Stimulated activated CD8-positive, alpha-beta memory T cell treated with anti-CD3 and anti-CD28 coated beads, Interleukin-12 subunit alpha, Interleukin-12 subunit beta, amount 100 ng/mL, for 24 hours (primary cell): ENCODE results near the gene MEGF6.

ENCODE experiments used
- DNase-seq: peaks from one replicate; pipeline ENCODE4 v3.0.0-alpha.2; 2020; ENCODE audit errors: extremely low read depth

The MEGF6 gene

GRCh38 chr1:3644273-3644672 is 33.0 kb upstream of the MEGF6 start:
- no peak for DNase-seq

GRCh38 chr1:3642919-3643675 is 31.8 kb upstream of the MEGF6 start:
- DNase-seq, result no peak

GRCh38 chr1:3641816-3642215 is 30.5 kb upstream of the MEGF6 start:
- no peak for DNase-seq

GRCh38 chr1:3641046-3641760 is 29.9 kb upstream of the MEGF6 start:
- no peak for DNase-seq

GRCh38 chr1:3640121-3640837 is 29.0 kb upstream of the MEGF6 start:
- no peak for DNase-seq

DNA sequence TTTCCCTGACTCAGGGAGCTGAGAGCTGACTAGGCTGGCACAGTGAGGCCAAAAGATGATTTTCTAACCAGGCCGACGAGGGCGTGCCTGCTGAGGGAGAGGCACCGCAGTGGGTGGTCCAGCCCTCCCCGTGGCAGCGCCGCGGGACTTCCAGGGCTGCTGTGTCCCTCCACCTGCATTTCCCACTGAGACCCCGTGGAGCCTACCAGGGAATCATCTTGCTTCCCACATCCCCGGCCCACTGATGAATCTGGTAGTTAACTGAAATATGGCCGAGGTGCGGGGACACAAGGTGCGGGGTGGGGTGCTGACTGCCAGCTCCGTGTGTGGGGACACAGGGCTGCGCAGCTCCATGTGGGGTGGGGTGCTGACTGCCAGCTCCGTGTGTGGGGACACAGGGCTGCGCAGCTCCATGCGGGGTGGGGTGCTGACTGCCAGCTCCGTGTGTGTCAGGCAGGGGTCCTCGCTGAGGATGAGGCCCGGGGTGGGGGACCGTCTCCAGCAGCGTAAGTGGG is 28.1 kb upstream of the MEGF6 start:
- DNase-seq, result no peak

GRCh38 chr1:3638676-3639075 is 27.4 kb upstream of the MEGF6 start:
- DNase-seq, result no peak

- DNase-seq, result no peak
Observed at GRCh38 chr1:3638027-3638426, 26.7 kb upstream of the MEGF6 start.

- DNase-seq, result no peak
Observed at GRCh38 chr1:3636531-3636930, 25.2 kb upstream of the MEGF6 start.

GRCh38 chr1:3636080-3636479 is 24.8 kb upstream of the MEGF6 start:
- no peak for DNase-seq

GRCh38 chr1:3634059-3634800 is 22.9 kb upstream of the MEGF6 start:
- DNase-seq, result no peak

DNA sequence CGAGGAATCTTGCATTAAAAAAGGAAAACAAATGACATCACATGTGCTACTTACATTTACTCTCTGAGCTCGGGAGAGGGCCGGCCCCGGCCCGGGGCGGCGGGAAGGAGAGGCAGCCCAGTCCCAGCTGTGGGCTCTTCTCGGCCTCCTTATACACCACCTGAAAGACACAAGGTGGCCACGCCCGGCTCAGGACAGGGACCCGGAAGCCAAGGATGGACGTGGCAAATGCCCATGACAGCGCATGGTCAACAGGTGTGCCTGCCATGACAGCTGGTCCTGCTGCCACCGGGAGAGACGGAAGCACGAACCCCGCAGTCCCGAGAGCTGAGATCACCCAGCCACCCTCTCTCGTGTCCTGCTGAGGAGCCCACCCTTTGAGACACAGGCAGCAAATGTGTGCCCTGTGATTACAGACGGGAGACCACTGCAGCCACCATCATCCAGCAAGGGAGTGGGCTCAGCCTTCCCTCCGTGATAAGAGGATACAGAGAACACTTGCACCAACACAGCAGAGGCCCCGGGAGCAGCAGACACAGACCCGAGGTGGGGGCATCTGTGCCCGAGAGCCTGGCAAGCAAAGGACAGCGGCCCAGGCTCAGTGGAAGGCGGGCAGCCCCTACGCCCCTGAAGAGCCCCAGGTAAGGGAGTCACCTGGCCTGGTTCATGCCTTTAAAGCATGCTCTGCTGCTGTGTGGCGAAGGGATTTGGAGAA is 22.2 kb upstream of the MEGF6 start:
- no peak for DNase-seq

DNA sequence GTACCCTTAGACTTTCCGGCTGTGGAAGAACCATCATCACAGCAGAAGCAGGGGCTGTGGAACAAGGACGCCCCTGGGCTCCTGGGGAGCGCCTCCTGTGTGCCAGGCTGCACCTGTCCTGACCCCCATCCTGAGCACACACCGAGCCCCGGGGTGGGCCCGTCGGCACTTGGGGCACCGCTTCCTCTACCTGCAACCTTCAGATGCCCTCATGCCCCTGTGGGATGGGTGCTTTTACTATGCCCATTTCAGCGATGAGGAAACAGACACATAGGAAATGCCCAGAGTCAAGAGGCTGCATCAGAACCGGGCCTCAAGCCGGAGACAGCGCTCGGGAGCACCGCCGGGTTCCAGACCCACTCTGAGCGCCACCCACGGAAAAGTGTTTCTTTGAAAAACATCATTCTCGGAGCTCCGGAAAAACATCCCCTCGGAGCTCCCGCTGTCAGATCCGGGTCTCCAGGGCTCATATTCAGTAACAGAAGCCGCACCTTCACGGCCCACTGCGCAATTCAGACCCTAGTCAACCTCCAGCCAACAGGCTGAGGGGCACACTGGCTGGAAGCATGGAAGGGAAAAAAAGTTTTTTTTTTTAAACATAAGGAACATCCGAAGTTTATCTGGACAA is 21.5 kb upstream of the MEGF6 start:
- DNase-seq, result no peak

DNA sequence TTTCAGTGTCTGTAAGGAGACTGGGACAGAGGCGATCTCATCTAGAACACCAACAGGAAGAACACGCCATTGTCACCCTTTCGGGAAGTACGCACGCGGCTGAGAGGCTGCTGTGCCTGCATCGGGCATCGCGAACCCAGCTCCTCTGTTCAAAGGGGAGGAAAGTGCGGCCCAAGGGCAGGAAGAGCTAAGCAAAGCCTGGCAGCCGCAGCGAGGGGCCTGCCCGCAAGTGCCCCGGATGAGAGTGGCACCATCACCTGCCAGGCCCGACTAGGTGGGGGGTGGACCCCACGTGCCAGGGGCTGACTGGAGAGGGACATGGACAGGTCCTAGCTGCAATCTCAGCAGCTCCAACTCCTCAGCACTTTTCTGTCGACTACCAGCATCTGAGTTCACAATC is 21.0 kb upstream of the MEGF6 start:
- DNase-seq, result no peak

DNA sequence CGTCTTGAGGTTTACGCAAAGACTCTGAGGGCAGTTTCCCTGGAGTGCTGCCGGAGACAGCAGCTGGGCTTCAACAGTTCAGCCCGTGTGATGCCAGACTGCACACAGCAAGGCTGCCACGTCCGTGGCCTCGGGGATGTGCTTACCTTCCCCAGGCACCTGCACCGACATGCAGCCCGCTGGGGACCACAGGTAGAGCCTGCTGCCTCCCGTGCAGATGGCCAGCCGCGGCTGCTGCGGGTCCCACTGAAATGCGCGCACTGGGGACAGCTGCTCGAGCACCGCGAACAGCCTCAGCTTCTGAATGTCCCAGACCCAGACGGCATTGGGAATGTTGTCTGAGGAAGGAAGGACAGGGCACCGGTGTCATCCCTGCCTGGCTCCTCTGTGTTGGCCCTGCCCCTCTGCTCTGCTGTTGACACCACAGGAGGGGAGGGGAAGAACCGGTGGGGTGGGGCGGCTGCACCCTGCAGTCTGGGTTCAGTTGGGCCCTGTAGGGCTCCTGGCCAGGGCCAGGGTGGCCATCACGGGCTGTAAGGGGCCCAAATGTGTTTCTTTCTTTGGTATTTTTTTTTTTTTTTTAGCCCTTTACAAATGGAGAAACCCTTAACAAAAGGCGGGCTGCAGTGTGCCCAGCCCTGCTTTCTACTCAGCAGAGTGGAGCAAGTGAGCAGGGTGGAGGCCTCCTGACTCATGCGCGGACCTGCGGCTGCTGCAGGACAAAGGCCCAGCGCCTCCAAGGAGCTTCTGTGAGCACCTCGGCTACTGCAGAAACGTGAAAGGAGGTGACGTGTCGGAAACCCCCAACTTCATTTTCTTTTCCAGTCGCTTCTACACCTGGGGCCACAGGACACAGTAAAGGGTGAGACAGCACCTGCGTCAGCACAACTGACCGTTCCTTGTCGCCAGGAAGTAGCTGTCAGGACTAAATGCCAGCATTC is 20.3 kb upstream of the MEGF6 start:
- no peak for DNase-seq

- DNase-seq, result no peak
Observed at GRCh38 chr1:3630914-3631313, 19.6 kb upstream of the MEGF6 start.

DNA sequence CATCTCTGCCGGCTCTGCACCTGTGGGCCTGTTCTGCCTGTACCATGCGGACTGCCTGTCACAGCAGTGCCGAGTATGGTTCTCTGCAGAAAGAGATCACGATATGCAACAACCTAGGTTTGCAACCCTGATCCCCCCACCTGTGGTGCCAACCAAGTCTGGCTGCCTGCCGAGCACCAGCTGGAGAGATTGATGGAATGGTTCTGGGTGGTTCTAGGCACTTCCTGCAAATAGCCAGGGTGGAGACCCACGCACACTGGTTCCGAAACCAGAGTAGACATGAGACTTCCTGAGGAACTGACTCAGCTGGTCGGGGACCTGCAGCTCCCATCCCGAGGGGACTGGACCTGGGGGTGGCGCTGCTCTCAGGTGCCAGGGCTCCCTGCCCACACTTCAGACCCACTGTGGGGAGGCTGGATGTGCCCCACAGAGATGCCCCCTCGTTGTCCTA is 18.9 kb upstream of the MEGF6 start:
- no peak for DNase-seq

DNA sequence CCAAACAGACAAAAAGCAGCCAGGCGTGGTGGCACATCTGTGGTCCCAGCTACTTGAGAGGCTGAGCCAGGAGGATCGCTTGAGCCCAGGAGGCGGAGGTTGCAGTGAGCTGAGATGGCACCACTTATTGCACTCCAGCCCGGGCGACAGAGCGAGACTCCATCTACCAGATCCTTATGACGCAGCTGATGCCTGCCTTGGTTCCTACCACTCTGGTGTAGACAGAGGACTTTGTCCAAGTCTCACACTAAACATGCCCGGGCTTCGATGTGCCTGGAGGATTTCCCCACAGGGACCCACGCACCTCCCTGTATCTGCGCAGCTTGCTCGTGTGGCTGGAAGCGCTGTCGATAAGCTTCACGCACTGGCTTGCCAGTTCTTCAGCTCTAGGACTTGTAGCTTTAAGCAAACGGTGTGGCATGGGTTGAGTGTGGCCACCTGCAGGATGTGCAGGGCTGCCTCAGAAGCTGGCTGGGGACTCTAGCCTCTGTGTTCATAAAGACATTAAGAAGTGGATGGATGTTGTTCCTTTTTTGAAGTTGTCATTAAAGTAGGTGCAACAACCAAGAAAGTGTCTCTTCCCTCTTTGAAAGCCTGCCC is 18.4 kb upstream of the MEGF6 start:
- no peak for DNase-seq

DNA sequence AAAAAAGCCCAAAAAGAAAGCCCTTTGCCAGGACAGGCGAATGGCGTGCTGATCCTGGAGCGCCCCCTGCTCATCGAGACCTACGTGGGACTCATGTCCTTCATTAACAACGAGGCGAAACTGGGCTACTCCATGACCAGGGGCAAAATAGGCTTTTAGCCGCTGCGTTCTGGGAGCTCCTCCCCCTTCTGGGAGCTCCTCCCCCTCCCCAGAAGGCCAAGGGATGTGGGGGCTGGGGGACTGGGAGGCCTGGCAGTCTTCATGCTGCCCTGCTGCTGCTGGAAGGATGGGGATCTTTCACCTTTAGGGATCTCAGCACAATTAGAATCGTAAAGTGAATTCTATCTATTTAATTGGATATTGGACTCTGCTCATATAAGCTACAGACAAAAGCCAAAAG is 17.1 kb upstream of the MEGF6 start:
- no peak for DNase-seq
